COLO668 (cell line): Measurements from ENCODE around the gene GNAZ.

Experiments
- DNase-seq: peaks from one replicate; lab custom pipeline; 2025; ENCODE audit not compliant: unreplicated experiment; lab: John Stamatoyannopoulos, UW

GNAZ gene

GRCh38 chr22:23105919-23106318 is 35.6 kb downstream of the GNAZ start:
- no peak for DNase-seq

- no peak for DNase-seq
Observed at GRCh38 chr22:23106344-23106743, 36.0 kb downstream of the GNAZ start.

- peak; percentile 70 for DNase-seq
Observed at GRCh38 chr22:23106906-23107367, 36.6 kb downstream of the GNAZ start.

- peak; percentile 88 for DNase-seq
Observed at GRCh38 chr22:23107487-23108248, 37.3 kb downstream of the GNAZ start.

- no peak for DNase-seq
Observed at GRCh38 chr22:23108249-23109078, 38.1 kb downstream of the GNAZ start.

GRCh38 chr22:23109079-23109347 is 38.7 kb downstream of the GNAZ start:
- DNase-seq = no peak

- DNase-seq = no peak
Observed at GRCh38 chr22:23109441-23109978, 39.2 kb downstream of the GNAZ start.

- DNase-seq = peak; percentile 85
Observed at GRCh38 chr22:23110190-23110921, 40.0 kb downstream of the GNAZ start.

GRCh38 chr22:23110922-23111527 is 40.7 kb downstream of the GNAZ start:
- peak; percentile 89 for DNase-seq

GRCh38 chr22:23112472-23113012 is 42.2 kb downstream of the GNAZ start:
- DNase-seq = no peak

GRCh38 chr22:23113067-23113846 is 42.9 kb downstream of the GNAZ start:
- DNase-seq = peak; percentile 82

- DNase-seq = no peak
Observed at GRCh38 chr22:23113847-23114720, 43.8 kb downstream of the GNAZ start.

GRCh38 chr22:23114721-23115020 is 44.4 kb downstream of the GNAZ start:
- no peak for DNase-seq

- no peak for DNase-seq
Observed at GRCh38 chr22:23115369-23115768, 45.0 kb downstream of the GNAZ start.

- DNase-seq = no peak
Observed at GRCh38 chr22:23115825-23116494, 45.6 kb downstream of the GNAZ start.

- DNase-seq = peak; percentile 19
Observed at GRCh38 chr22:23116506-23117263, 46.4 kb downstream of the GNAZ start.

- DNase-seq = no peak
Observed at GRCh38 chr22:23117275-23117674, 47.0 kb downstream of the GNAZ start.
